HCT116 (cell line): ENCODE data around the gene STT3B. TPM values are rescaled to one million over a fixed set of nuclear protein-coding genes. Genes with fewer than 3 reads are reported as not detected.

ENCODE experiments used
- ATAC-seq: fragments of 200-7000 bp; cut with Tn5 transposase; 2 replicates; pipeline ENCODE4 v1.9.1; 2020; ENCODE audit warnings: mild to moderate bottlenecking, moderate library complexity
- BruUV-seq: library from RNA; stranded (reverse); fragments of 400-500 nt; replicated peaks from 2 replicates; lab custom pipeline; 2021; lab: Mats Ljungman, UMichigan
- CTCF ChIA-PET: fragments of 300-600 bp; sonication (Branson Sonifier 250); formaldehyde crosslinking; loops from one replicate; lab custom pipeline; 2021; ENCODE audit warnings: antibody characterized with exemption; lab: Charles Lee
- POLR2A ChIA-PET: fragments of 300-600, 350-600 bp; sonication (Branson Sonifier 250); formaldehyde crosslinking; loops from one replicate; lab custom pipeline; 2021; ENCODE audit warnings: antibody characterized with exemption; lab: Charles Lee
- RAD21 ChIA-PET, 2 experiments: fragments of 300-600 bp; sonication (Branson Sonifier 250); formaldehyde crosslinking; loops; one replicate each; lab custom pipeline; 2023; ENCODE audit warnings: low total read pairs in 2 of 2; ENCODE audit not compliant: uncharacterized antibody in 2 of 2, unreplicated experiment in 2 of 2, low non-redundant PET in 1 of 2; lab: Charles Lee
- DNase-seq: peaks from one replicate; pipeline ENCODE4 v3.0.0-alpha.2; 2010; ENCODE audit warnings: low read depth, low spot score
- H2AFZ ChIP-seq: fragments of 200-600 bp; shearing (Covaris generic), sonication (generic); 2 replicates; pipeline ENCODE4 v1.6.1; 2017; ENCODE audit warnings: low read depth, mixed run types, mixed read lengths, antibody characterized with exemption, low read length; ENCODE audit not compliant: poor library complexity, severe bottlenecking
- H3K27ac ChIP-seq: 2 replicates; pipeline ENCODE4 v1.5.1; 2012; ENCODE audit warnings: low read depth, low read length
- H3K27me3 ChIP-seq: fragments of 200-600 bp; sonication (generic); 2 replicates; pipeline ENCODE4 v1.6.1; 2016; ENCODE audit warnings: mixed run types, low read length, mixed read lengths; ENCODE audit not compliant: insufficient read depth
- H3K36me3 ChIP-seq, 2 experiments: fragments of 200-500 bp in 1 of 2; fragments of 200-600 bp in 1 of 2; sonication (Bioruptor generic) in 1 of 2; sonication (generic) in 1 of 2; 2 replicates each; pipeline versions ENCODE4 v1.5.1 to v1.6.1; 2014 to 2016; ENCODE audit warnings: low read length in 2 of 2, inconsistent platforms in 1 of 2, mixed read lengths in 1 of 2, mixed run types in 1 of 2; ENCODE audit not compliant: insufficient read depth in 2 of 2, control insufficient read depth in 1 of 2
- H3K4me1 ChIP-seq, 2 experiments: fragments of 200-600 bp in 1 of 2; sonication (generic) in 1 of 2; 2 replicates each; pipeline versions ENCODE4 v1.5.1 to v1.6.1; 2012 to 2017; ENCODE audit warnings: low read length in 2 of 2, inconsistent platforms in 1 of 2, mild to moderate bottlenecking in 1 of 2, mixed read lengths in 1 of 2, mixed run types in 1 of 2, moderate library complexity in 1 of 2; ENCODE audit not compliant: insufficient read depth in 2 of 2, control insufficient read depth in 1 of 2
- H3K4me2 ChIP-seq: fragments of 200-600 bp; sonication (generic); 2 replicates; pipeline ENCODE4 v1.6.1; 2017; ENCODE audit warnings: mixed run types, low read length, mixed read lengths
- H3K4me3 ChIP-seq, 2 experiments: fragments of 200-600 bp in 1 of 2; sonication (generic) in 1 of 2; replicated peaks in 1 of 2; 2 replicates each; pipeline ENCODE4 v1.5.1; 2011 to 2016; ENCODE audit warnings: low read length in 2 of 2, control low read depth in 1 of 2, low read depth in 1 of 2, mild to moderate bottlenecking in 1 of 2, mixed read lengths in 1 of 2, mixed run types in 1 of 2
- H3K79me2 ChIP-seq: fragments of 200-600 bp; sonication (generic); 2 replicates; pipeline ENCODE4 v1.6.1; 2017; ENCODE audit warnings: mild to moderate bottlenecking, mixed run types, low read length, moderate library complexity, mixed read lengths; ENCODE audit not compliant: insufficient read depth
- H3K9ac ChIP-seq: fragments of 200-600 bp; sonication (generic); 2 replicates; pipeline ENCODE4 v1.6.1; 2016; ENCODE audit warnings: low read length, mixed read lengths
- H3K9me2 ChIP-seq: fragments of 200-600 bp; sonication (generic), shearing (Covaris generic); 2 replicates; pipeline ENCODE4 v1.6.1; 2017; ENCODE audit warnings: mixed run types, mild to moderate bottlenecking, moderate library complexity; ENCODE audit not compliant: insufficient read depth
- H3K9me3 ChIP-seq, 2 experiments: fragments of 200-500 bp in 1 of 2; fragments of 200-600 bp in 1 of 2; sonication (Bioruptor generic) in 1 of 2; sonication (generic) in 1 of 2; 2 replicates each; pipeline ENCODE4 v1.6.1; 2014 to 2017; ENCODE audit warnings: low read length in 2 of 2, mixed read lengths in 2 of 2, inconsistent platforms in 1 of 2, low read depth in 1 of 2, mild to moderate bottlenecking in 1 of 2, mixed run types in 1 of 2, moderate library complexity in 1 of 2; ENCODE audit not compliant: control insufficient read depth in 1 of 2, insufficient read depth in 1 of 2
- H4K20me1 ChIP-seq: fragments of 200-600 bp; sonication (generic), shearing (Covaris generic); 2 replicates; pipeline ENCODE4 v1.6.1; 2017; ENCODE audit warnings: mixed run types, mild to moderate bottlenecking, moderate library complexity; ENCODE audit not compliant: insufficient read depth
- CBX3 ChIP-seq: IDR thresholded peaks from 2 replicates; pipeline ENCODE4 v1.6.1; 2012; ENCODE audit warnings: low read depth
- CEBPB ChIP-seq: IDR thresholded peaks from 2 replicates; pipeline ENCODE4 v1.6.1; 2012; ENCODE audit warnings: low read depth
- EGR1 ChIP-seq: IDR thresholded peaks from 2 replicates; pipeline ENCODE4 v1.6.1; 2012; ENCODE audit warnings: low read depth
- EZH2 ChIP-seq: fragments of 200-600 bp; sonication (generic); IDR thresholded peaks from 2 replicates; pipeline ENCODE4 v1.6.1; 2017; ENCODE audit warnings: antibody characterized with exemption, mixed run types
- EZH2phosphoT487 ChIP-seq: fragments of 200-600 bp; IDR thresholded peaks from 2 replicates; pipeline ENCODE4 v1.6.1; 2018; ENCODE audit warnings: antibody characterized with exemption, borderline replicate concordance
- FOSL1 ChIP-seq: IDR thresholded peaks from 2 replicates; pipeline ENCODE4 v1.6.1; 2012; ENCODE audit warnings: low read depth
- MAX ChIP-seq: IDR thresholded peaks from 2 replicates; pipeline ENCODE4 v1.6.1; 2012
- POLR2A ChIP-seq: IDR thresholded peaks from 2 replicates; pipeline ENCODE4 v1.7.0; 2011; ENCODE audit warnings: borderline replicate concordance; ENCODE audit not compliant: insufficient read depth, insufficient read length; ENCODE audit errors: extremely low read depth
- POLR2AphosphoS5 ChIP-seq: IDR thresholded peaks from 2 replicates; pipeline ENCODE4 v1.6.1; 2011; ENCODE audit warnings: mild to moderate bottlenecking, low read depth, low read length, moderate library complexity
- RAD21 ChIP-seq: IDR thresholded peaks from 2 replicates; pipeline ENCODE4 v1.6.1; 2012; ENCODE audit warnings: low read depth, mild to moderate bottlenecking
- SIN3A ChIP-seq: IDR thresholded peaks from 2 replicates; pipeline ENCODE4 v1.6.1; 2012; ENCODE audit warnings: low read depth
- SRF ChIP-seq: IDR thresholded peaks from 2 replicates; pipeline ENCODE4 v1.6.1; 2012; ENCODE audit warnings: low read depth
- ZFX ChIP-seq: fragments of 450-650 bp; IDR thresholded peaks from 2 replicates; pipeline ENCODE4 v1.6.1; 2017
- ZNF274 ChIP-seq: fragments of 200-500 bp; sonication (Bioruptor generic); IDR thresholded peaks from 2 replicates; pipeline ENCODE4 v1.6.1; 2014; ENCODE audit warnings: mild to moderate bottlenecking, low read depth, low read length, inconsistent platforms
- intact Hi-C: fragments of 100-400 bp; cut with micrococcal nuclease; formaldehyde crosslinking; loops from 2 replicates; pipeline ENCODE4 v1.10.0; 2022
- total RNA-seq: library from RNA; stranded (reverse); gene quantifications from one replicate; pipeline ENCODE4 v1.2.1, GENCODE V29; 2021; ENCODE audit not compliant: unreplicated experiment
- TF ChIP-seq, protein P1 (sequence below): IDR thresholded peaks from 2 replicates; pipeline ENCODE4 v1.6.1; 2012
- TF ChIP-seq, protein P2 (sequence below): IDR thresholded peaks from 2 replicates; pipeline ENCODE4 v1.6.1; 2012; ENCODE audit warnings: low read depth

The STT3B gene
- total RNA-seq, 1 experiment from 2014 or later = 131 TPM

- DNase-seq (no peak), ATAC-seq (no peak)
- H3K9ac ChIP-seq = no peak overlapping the region
- H3K79me2 ChIP-seq = no peaks in the 10 kb centered on the region
- ChIA-PET CTCF (interaction anchor here (0.6 kb wide), 1 partner anchor 398 kb away, joined by 3 read pairs; no protein-coding TSS in a partner anchor), RAD21 (no interaction called here), POLR2A (no interaction called here)
- H3K4me1 ChIP-seq = no peaks in the 10 kb centered on the region
- no peak overlapping the region for H3K27ac ChIP-seq
- TF ChIP-seq POLR2AphosphoS5 = no peak
- TF ChIP-seq SRF = no peak
- no peak for TF ChIP-seq ZFX
- no peak for TF ChIP-seq EZH2
- no peak for TF ChIP-seq RAD21
- TF ChIP-seq SIN3A = no peak
- TF ChIP-seq POLR2A = no peak
- H3K9me2 ChIP-seq = no peaks in the 10 kb centered on the region
- H4K20me1 ChIP-seq = peaks cover 11% of the 10 kb centered on the region; the same call in 1 of the 2 replicates
- H3K36me3 ChIP-seq = peaks cover 13 to 35% of the 10 kb centered on the region in 2 experiments; a peak in 3 of 4 replicates
- H3K27me3 ChIP-seq = no peaks in the 10 kb centered on the region
- H3K4me3 ChIP-seq = no peak overlapping the region
- H3K9me3 ChIP-seq = no peaks in the 10 kb centered on the region
- intact Hi-C loops = no loop called here
- no peak overlapping the region for H3K4me2 ChIP-seq
- H2AFZ ChIP-seq = no peak overlapping the region
- BruUV-seq = no TSS peak
Measured at GRCh38 chr3:31624083-31624709, 91.5 kb downstream of the STT3B start.

- RAD21 ChIA-PET = no interaction called here
- Histone ChIP-seq H3K36me3 (peaks cover 9 to 30% of the 10 kb centered on the region in 2 experiments; a peak in 3 of 4 replicates), H3K27me3 (no peaks in the 10 kb centered on the region), H2AFZ (no peak overlapping the region)
- TF ChIP-seq CEBPB (no peak), ZFX (no peak), MAX (no peak), SRF (no peak), ZNF274 (no peak), POLR2A (no peak), RAD21 (no peak), FOSL1 (no peak), EZH2phosphoT487 (no peak), EGR1 (no peak), EZH2 (no peak), CBX3 (no peak)
- TF ChIP-seq, protein P1, sequence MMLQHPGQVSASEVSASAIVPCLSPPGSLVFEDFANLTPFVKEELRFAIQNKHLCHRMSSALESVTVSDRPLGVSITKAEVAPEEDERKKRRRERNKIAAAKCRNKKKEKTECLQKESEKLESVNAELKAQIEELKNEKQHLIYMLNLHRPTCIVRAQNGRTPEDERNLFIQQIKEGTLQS = no peak
- TF ChIP-seq, protein P2, sequence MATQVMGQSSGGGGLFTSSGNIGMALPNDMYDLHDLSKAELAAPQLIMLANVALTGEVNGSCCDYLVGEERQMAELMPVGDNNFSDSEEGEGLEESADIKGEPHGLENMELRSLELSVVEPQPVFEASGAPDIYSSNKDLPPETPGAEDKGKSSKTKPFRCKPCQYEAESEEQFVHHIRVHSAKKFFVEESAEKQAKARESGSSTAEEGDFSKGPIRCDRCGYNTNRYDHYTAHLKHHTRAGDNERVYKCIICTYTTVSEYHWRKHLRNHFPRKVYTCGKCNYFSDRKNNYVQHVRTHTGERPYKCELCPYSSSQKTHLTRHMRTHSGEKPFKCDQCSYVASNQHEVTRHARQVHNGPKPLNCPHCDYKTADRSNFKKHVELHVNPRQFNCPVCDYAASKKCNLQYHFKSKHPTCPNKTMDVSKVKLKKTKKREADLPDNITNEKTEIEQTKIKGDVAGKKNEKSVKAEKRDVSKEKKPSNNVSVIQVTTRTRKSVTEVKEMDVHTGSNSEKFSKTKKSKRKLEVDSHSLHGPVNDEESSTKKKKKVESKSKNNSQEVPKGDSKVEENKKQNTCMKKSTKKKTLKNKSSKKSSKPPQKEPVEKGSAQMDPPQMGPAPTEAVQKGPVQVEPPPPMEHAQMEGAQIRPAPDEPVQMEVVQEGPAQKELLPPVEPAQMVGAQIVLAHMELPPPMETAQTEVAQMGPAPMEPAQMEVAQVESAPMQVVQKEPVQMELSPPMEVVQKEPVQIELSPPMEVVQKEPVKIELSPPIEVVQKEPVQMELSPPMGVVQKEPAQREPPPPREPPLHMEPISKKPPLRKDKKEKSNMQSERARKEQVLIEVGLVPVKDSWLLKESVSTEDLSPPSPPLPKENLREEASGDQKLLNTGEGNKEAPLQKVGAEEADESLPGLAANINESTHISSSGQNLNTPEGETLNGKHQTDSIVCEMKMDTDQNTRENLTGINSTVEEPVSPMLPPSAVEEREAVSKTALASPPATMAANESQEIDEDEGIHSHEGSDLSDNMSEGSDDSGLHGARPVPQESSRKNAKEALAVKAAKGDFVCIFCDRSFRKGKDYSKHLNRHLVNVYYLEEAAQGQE = no peak
- TF ChIP-seq, all 23 proteins: peak for 0
- intact Hi-C loops = no loop called here
- POLR2A ChIA-PET = no interaction called here
- Histone ChIP-seq H3K4me3 (no peak overlapping the region), H3K9me3 (no peaks in the 10 kb centered on the region), H3K9ac (no peak overlapping the region), H3K79me2 (no peaks in the 10 kb centered on the region), H3K9me2 (no peaks in the 10 kb centered on the region), H3K4me1 (no peaks in the 10 kb centered on the region), H3K4me2 (no peak overlapping the region), H4K20me1 (peaks cover 12% of the 10 kb centered on the region; the same call in 1 of the 2 replicates), H3K27ac (no peak overlapping the region)
- DNase-seq = no peak
- CTCF ChIA-PET = interaction anchor here (1.0 kb wide), 1 partner anchor 143 kb away, joined by 3 read pairs; no protein-coding TSS in a partner anchor
- ATAC-seq = no peak
- BruUV-seq = no TSS peak
Measured at GRCh38 chr3:31625358-31625757, 92.6 kb downstream of the STT3B start.
